GM19324 (cell line): Measurements from ENCODE around the gene ACAD11.

Experiments used
- ATAC-seq: cut with Tn5 transposase; IDR thresholded peaks from one replicate; pipeline ENCODE4 v1.9.1; 2021; ENCODE audit warnings: mild to moderate bottlenecking, moderate library complexity; ENCODE audit not compliant: unreplicated experiment, low FRiP score

The ACAD11 gene

DNA sequence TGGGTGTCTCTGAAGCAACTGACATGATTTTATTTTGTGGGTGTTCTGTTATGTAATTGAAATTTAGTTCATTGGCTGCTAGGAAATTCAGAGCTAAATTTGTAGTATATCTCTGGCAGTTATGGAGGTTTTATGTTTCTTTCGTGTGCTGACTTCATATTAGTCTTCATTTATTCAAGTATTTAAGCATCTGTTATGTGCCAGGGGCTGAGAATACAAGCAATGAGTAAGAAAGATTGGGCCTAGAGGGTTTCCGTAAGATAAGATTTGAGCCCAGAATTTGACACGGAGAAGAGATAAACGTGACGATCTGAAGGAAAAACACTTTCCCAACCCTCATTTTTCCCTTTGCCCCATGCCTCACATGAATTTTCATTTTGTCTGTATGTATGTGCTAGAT lies 137.7 kb downstream of the ACAD11 start:
- no peak for ATAC-seq

DNA sequence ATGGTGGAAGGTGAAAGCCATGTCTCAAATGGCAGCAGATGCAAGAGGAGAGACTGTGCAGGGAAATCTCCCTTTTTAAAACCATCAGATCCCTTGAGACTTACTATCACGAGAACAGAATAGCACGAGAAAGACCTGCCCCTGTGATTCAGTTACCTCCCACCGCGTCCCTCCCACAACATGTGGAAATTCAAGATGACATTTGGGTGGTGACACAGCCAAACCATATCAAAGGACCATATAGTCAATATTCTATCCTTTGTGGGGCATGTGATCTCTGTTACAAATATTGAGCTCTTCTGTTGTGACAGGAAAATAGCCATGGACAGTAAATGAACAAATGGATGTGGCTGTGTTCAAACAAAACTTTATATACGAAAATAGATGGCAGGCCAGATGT lies 139.7 kb downstream of the ACAD11 start:
- ATAC-seq, result no peak

DNA sequence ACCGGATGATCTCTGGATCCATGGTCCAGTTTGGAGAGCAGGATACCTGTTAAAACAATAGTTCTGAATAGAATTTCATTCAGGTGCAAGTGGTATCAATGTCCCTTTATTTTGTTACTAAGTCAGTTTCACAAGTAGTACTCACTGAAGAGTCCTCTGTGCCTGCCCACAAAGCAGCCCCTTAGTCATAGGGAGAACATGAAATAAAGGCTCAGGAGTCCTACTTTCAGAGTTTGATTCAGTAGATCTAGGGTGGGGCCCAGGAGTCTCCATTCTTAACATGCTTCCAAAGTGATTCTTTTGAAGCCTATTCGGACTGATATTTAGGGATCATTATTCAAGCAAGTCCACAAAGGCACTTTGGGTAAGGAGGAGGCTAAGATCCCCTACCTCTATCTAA lies 142.3 kb downstream of the ACAD11 start:
- ATAC-seq, result no peak

DNA sequence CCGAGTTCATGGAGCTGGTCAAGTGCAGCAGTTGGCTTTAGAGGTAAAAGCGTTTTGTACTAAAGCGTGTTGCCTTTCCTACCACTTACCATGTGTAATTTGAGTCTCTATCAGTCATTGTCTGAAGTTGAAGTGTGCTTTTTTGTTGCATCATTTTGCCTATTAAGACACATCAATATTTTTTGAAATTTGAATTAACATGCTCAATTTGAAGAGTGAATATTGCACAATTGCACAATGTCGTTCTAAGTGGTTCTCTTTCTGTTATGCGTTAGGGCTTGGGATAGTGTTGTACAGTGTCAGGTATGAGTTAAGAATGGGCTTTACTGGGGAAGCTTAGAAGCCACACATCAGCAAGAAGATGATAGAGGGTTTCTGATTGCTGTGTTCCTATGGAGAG lies 146.6 kb downstream of the ACAD11 start:
- no peak for ATAC-seq

- ATAC-seq, result no peak
Observed at GRCh38 chr3:132509506-132509905, 150.1 kb downstream of the ACAD11 start.

DNA sequence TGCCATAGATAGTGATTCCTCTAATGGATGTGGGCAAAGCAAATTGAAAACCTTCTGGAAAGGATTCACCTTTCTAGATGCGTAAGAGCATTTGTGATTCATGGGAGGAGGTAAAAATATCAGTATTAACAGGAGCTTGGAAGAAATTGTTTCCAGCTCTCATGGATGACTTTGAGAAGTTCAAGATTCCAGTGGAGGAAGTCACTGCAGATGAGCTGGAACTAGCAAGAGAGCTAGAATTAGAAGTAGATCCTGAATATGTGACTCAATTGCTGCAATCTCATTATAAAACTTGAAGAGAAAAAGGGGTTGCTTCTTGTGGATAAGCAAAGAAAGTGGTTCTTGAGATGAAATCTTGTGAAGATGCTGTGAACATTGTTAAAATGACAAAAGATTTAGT lies 150.5 kb downstream of the ACAD11 start:
- ATAC-seq, result no peak
